Stimulated activated CD8-positive, alpha-beta memory T cell treated with anti-CD3 and anti-CD28 coated beads, Interleukin-4, amount 100 ng/mL, for 4 hours (primary cell): ENCODE measurements around the gene CACNA1I.
A peak's percentile ranks its signal among the peaks of the same experiment; 100 is the strongest.

Source experiments
- DNase-seq, 2 donors: peaks; one replicate each; pipeline ENCODE4 v3.0.0-alpha.2; 2020; ENCODE audit warnings: low read depth in 2 of 2, low spot score in 1 of 2

The CACNA1I gene

DNA sequence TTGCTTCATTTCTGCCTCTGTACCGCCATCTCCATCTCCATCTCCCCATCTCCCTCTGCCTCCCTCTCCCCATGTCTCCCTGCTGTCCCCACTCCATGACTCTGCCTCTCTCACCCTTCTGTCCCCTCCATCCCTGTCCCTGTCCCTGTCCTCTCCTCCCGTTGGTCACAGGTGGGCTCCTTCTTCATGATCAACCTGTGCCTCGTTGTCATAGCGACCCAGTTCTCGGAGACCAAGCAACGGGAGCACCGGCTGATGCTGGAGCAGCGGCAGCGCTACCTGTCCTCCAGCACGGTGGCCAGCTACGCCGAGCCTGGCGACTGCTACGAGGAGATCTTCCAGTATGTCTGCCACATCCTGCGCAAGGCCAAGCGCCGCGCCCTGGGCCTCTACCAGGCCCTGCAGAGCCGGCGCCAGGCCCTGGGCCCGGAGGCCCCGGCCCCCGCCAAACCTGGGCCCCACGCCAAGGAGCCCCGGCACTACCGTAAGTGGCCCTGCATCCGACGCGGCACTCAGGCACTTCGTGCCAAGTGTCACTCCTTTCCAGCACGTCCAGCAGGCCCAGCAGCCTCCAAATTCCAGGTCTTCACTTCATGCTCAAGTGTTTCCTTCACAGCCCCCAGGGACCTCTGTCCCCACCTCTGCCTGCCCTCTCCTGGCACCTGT, 76.0 kb downstream of the CACNA1I start:
- no peak for DNase-seq

GRCh38 chr22:39647836-39648629, 77.5 kb downstream of the CACNA1I start:
- DNase-seq, result no peak

- DNase-seq, result no peak
Observed at GRCh38 chr22:39648630-39648950, 78.0 kb downstream of the CACNA1I start.

DNA sequence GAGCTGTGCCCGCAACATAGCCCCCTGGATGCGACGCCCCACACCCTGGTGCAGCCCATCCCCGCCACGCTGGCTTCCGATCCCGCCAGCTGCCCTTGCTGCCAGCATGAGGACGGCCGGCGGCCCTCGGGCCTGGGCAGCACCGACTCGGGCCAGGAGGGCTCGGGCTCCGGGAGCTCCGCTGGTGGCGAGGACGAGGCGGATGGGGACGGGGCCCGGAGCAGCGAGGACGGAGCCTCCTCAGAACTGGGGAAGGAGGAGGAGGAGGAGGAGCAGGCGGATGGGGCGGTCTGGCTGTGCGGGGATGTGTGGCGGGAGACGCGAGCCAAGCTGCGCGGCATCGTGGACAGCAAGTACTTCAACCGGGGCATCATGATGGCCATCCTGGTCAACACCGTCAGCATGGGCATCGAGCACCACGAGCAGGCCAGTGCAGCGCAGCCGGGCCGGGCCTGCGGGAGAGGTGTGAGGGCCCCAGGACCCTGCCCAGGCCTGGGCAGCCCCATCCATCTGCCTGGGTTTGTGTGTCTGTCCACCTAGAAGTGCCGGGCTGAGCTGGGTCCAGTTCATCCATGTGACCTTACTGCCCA, 79.0 kb downstream of the CACNA1I start:
- DNase-seq, result no peak

- no peak for DNase-seq
Observed at GRCh38 chr22:39651053-39651996, 80.8 kb downstream of the CACNA1I start.

DNA sequence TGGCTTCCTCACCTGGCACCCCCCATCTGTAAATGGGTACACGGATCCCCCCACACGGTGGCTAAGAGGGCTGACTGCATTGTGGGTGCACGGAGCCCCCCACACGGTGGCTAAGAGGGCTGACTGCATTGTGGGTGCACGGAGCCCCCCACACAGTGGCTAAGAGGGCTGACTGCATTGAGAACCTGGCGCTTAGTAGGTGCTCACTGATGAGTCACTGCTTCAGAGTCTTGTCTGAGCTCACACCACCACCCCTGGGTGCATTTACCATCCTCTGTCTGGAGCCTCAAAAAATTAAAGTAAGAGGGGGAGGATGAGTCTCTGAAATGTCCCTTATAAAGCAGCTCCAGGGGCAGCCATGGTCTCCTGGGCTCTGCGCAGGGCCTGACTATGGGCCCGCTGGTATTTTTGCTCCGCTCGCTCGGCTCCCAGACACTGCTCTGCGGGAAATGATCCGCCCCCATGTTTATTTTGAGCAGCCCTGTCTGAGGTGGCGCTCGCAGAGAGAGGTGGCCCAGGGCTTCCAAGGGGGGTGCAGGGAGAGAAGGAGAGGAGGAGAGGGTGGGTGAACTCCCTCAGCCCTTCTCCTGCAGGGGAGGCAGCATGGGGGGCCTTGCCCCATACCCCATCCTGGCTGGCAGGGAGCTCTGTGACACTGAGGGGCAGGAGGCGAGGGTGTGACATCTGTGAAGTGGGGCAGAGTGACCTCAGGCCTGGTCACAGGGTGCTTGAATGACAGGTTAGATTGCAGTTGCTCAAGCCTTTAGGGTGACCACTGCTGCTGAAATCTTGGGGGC, 82.6 kb downstream of the CACNA1I start:
- no peak for DNase-seq

DNA sequence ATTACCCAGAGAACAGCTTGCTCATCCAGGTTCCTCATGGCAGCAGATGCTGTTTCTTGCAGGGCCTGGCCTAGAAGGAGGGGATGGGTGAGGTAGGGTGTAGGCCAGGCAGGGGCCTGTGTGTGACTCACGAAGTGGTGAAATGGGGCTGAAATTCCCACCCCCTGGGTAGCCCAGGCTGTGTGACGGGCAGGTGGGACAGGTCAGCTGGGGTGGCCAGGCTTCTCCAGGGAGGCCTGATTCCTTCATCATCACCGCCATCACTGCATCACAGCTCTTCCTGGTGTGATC, 83.2 kb downstream of the CACNA1I start:
- DNase-seq, result no peak

- DNase-seq, result no peak
Observed at GRCh38 chr22:39654131-39654926, 83.8 kb downstream of the CACNA1I start.

DNA sequence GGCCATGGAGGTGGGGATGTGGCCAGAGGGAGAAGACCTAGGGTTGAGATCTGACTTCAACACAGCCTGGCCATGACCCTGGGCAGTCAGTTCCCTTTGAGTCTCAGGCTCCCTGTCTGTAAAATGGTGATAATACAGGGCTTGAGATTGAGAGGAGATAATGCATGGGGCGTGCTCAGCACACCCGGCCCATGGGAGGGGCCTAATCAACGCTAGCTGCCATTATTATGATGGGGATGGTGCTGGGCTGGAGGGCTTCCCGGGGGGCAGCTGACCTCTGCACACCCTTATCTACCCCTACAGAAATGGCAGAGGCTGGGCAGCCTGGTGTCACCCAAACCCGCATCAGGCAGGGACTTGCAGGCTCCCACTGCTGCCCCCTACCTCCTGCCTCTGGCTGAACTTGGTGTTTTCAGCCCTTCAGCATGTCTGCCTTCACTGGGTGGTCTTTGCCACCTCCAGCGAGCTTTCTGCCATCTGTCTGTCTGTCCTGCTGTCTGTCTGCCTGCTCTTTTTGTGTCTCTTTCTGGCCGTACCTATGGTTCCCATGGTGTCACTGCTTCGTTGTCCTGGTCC, 84.5 kb downstream of the CACNA1I start:
- no peak for DNase-seq

DNA sequence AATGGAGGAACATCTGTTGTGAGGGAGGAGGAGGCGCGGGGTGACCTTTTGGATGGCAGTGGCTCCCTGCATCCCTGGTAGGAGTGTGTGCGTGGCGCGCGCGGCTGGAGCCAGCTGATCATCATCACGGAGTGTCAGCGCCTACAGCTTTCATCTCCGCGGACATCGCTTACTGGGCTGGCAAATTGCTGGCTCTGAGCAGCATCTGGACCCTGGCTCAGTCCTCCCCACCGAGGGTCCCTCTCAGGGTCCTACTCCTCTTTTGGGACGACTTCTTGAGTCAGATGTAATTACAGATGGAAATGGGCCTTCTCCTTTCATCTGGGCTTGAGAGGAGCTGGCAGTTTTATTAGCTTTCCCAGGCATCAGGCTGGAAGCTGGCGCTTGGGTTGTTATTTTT, 85.3 kb downstream of the CACNA1I start:
- no peak for DNase-seq

DNA sequence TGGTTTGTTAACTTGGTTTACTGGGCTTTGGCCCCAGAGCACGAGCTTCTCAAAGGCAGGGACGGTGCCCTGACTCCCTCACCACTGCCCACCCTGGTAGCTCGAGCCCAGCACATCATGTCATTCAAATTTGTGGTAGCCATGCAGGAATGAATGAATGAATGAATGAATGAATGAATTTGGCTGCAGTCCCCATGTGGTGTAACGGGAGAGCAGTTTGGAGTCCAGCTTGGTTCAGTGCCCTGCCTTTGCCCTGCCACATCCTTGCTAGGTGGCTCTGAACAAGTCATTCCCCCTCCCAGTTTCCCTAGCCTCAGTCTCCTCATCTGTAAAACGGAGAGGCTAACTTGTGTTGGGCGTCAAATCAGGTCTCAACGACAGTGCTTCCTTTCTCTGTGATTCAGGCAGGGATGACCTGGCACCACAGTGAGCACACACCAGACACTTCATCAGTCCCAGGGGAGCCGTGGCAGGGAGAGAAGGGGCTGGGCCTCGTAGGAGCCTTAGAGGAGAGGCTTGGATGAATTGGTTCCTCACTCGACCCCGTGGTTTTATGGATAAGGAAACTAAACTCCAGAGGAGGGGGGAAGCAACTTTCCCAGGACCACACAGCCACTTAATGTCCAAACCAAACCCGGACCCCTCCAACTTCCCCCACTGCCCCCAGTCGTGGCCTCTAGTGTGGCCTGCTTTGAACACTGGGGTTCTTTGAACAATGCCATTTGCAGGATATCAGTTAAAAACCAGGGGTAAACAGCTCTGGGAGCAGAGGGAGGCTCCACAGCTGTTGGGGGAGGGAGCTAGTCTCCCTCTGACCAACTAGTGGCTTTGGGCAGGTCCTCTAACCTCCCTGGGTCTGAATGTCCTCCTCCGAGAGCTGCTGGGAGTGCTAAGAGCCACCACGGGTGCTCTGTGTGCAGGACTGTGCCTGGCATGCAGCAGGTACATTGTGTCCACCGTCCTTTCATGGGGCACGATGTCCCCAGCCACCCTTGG, 86.2 kb downstream of the CACNA1I start:
- no peak for DNase-seq

DNA sequence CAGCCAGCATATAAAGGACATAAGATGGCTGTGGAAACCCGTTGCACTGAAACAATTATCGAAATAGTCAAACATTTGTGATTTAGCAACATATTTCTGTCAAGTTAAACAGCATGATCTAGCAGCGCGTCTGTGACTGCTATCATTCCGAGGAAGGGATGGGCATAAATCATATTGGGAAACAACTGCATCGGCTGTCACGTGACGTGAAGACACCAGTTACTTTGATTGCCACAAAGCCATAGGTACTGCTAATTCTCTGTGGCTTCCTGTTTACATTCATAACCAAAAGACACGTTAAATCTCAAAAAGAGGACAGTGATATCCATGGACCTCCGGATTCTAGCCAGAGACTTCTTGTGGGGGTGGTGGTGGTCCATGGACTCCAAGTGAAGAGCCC, 87.8 kb downstream of the CACNA1I start:
- DNase-seq, result no peak

GRCh38 chr22:39658806-39659463, 88.4 kb downstream of the CACNA1I start:
- no peak for DNase-seq

GRCh38 chr22:39661501-39661841, 90.9 kb downstream of the CACNA1I start:
- DNase-seq, result no peak

DNA sequence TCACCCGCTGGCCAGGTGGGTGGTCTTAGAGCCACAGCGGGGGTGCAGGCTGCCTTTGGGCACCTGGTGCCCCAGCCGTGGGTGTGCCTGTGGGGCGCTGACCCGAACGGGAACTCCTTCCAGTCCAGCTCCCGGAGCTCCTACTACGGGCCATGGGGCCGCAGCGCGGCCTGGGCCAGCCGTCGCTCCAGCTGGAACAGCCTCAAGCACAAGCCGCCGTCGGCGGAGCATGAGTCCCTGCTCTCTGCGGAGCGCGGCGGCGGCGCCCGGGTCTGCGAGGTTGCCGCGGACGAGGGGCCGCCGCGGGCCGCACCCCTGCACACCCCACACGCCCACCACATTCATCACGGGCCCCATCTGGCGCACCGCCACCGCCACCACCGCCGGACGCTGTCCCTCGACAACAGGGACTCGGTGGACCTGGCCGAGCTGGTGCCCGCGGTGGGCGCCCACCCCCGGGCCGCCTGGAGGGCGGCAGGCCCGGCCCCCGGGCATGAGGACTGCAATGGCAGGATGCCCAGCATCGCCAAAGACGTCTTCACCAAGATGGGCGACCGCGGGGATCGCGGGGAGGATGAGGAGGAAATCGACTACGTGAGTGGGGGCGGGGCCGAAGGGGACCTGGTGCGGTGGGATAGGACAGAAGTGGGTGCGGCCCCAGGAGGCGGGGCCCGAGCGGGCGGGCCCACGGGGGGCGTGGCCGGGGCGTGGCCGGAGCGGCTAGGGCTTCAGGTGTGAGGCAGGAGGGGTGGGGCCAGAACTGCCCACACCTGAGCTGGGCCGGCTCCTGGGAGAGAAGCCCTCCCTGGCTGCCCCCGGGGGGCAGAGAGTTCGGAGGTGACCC, 91.5 kb downstream of the CACNA1I start:
- peak; percentile 37 to 45 for DNase-seq

GRCh38 chr22:39662686-39663052, 92.1 kb downstream of the CACNA1I start:
- no peak for DNase-seq

- DNase-seq, result no peak
Observed at GRCh38 chr22:39663751-39664150, 93.2 kb downstream of the CACNA1I start.
